ENCODE data around the gene FYTTD1.
"Not testable (repeated sequence)": the region's sequence is repeated elsewhere in the genome, so short reads cannot be mapped to it uniquely, and the experiment has no call there.

FYTTD1 gene

GRCh38 chr3:197749601-197750395 is at the start of gene FYTTD1:
TSS of gene FYTTD1 (plus strand) at chr3:197749883. CDS start at chr3:197749972, 89 bp downstream.
- DNase-seq: peak; percentile 88

GRCh38 chr3:197700095-197700494 is 49.6 kb upstream of the FYTTD1 start:
- DNase-seq: no peak

- DNase-seq: no peak
Observed at GRCh38 chr3:197701841-197702240, 47.8 kb upstream of the FYTTD1 start.

GRCh38 chr3:197706658-197707057 is 43.0 kb upstream of the FYTTD1 start:
- DNase-seq: peak; percentile 17

GRCh38 chr3:197709135-197709534 is 40.5 kb upstream of the FYTTD1 start:
- DNase-seq: no peak

- not testable (repeated sequence) for DNase-seq
Observed at GRCh38 chr3:197710965-197711364, 38.7 kb upstream of the FYTTD1 start.

GRCh38 chr3:197711973-197712707 is 37.5 kb upstream of the FYTTD1 start:
- DNase-seq: peak; percentile 92

GRCh38 chr3:197713477-197713822 is 36.2 kb upstream of the FYTTD1 start:
- no peak for DNase-seq

- DNase-seq: no peak
Observed at GRCh38 chr3:197714251-197714650, 35.4 kb upstream of the FYTTD1 start.

- no peak for DNase-seq
Observed at GRCh38 chr3:197718891-197719290, 30.8 kb upstream of the FYTTD1 start.

- no peak for DNase-seq
Observed at GRCh38 chr3:197720694-197721093, 29.0 kb upstream of the FYTTD1 start.

- DNase-seq: no peak
Observed at GRCh38 chr3:197722734-197723133, 26.9 kb upstream of the FYTTD1 start.

- DNase-seq: not testable (repeated sequence)
Observed at GRCh38 chr3:197727878-197728277, 21.8 kb upstream of the FYTTD1 start.

- no peak for DNase-seq
Observed at GRCh38 chr3:197728487-197728886, 21.2 kb upstream of the FYTTD1 start.

GRCh38 chr3:197730200-197730599 is 19.5 kb upstream of the FYTTD1 start:
- peak; percentile 36 for DNase-seq

GRCh38 chr3:197730770-197731169 is 18.9 kb upstream of the FYTTD1 start:
- DNase-seq: not testable (repeated sequence)

- DNase-seq: not testable (repeated sequence)
Observed at GRCh38 chr3:197731483-197731882, 18.2 kb upstream of the FYTTD1 start.

GRCh38 chr3:197733042-197733441 is 16.6 kb upstream of the FYTTD1 start:
- no peak for DNase-seq

- no peak for DNase-seq
Observed at GRCh38 chr3:197734667-197735318, 14.9 kb upstream of the FYTTD1 start.

- DNase-seq: peak; percentile 33
Observed at GRCh38 chr3:197736010-197736490, 13.6 kb upstream of the FYTTD1 start.

- DNase-seq: peak; percentile 94
Observed at GRCh38 chr3:197736491-197737318, 13.0 kb upstream of the FYTTD1 start, which contains the start of gene RUBCN. TSS of gene RUBCN (minus strand) at chr3:197736904. CDS start at chr3:197736719, 185 bp downstream.

- no peak for DNase-seq
Observed at GRCh38 chr3:197737319-197737649, 12.4 kb upstream of the FYTTD1 start.
